Measurements from ENCODE around the gene GALNT15.

GRCh38 chr3:16205156-16205870, 30.8 kb downstream of the GALNT15 start:
- TF ChIP-seq POLR2A (IDR thresholded peaks at IDR 0.05) (no peak), CTCF (IDR thresholded peaks at IDR 0.05) (no peak)

All from heart left ventricle (tissue), 13 donors.